ENCODE measurements around the gene RASGRF2. TPM values are rescaled to one million over a fixed set of nuclear protein-coding genes. Genes with fewer than 3 reads are reported as not detected.

RASGRF2 gene
- total and polyA plus RNA-seq, 2 of the 8 experiments (the other 6 are each of a cell fraction or from before 2014, with no cell fraction given) = 2.6 to 29.5 TPM

DNA sequence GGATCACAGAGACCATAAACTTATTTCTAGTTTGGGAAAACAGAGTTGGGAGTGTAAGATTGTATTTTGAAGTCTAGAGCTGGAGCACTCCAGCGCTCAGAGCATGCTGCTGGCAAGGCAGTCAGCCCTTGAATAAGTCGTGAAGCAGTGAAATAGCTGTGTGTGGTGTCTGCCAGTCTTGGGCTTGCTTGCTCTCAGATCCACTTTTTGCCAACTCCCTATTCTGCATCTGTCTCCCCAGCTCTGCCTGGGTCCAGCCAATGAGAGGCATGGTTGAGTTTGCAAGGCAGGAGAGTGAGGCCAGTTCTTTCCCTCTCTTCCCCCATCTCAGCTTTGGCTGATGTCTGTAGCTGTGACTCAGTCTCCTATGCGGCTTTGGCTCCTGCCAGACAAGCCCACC is 23.3 kb upstream of the RASGRF2 start (continued):
- TF ChIP-seq, protein P1, sequence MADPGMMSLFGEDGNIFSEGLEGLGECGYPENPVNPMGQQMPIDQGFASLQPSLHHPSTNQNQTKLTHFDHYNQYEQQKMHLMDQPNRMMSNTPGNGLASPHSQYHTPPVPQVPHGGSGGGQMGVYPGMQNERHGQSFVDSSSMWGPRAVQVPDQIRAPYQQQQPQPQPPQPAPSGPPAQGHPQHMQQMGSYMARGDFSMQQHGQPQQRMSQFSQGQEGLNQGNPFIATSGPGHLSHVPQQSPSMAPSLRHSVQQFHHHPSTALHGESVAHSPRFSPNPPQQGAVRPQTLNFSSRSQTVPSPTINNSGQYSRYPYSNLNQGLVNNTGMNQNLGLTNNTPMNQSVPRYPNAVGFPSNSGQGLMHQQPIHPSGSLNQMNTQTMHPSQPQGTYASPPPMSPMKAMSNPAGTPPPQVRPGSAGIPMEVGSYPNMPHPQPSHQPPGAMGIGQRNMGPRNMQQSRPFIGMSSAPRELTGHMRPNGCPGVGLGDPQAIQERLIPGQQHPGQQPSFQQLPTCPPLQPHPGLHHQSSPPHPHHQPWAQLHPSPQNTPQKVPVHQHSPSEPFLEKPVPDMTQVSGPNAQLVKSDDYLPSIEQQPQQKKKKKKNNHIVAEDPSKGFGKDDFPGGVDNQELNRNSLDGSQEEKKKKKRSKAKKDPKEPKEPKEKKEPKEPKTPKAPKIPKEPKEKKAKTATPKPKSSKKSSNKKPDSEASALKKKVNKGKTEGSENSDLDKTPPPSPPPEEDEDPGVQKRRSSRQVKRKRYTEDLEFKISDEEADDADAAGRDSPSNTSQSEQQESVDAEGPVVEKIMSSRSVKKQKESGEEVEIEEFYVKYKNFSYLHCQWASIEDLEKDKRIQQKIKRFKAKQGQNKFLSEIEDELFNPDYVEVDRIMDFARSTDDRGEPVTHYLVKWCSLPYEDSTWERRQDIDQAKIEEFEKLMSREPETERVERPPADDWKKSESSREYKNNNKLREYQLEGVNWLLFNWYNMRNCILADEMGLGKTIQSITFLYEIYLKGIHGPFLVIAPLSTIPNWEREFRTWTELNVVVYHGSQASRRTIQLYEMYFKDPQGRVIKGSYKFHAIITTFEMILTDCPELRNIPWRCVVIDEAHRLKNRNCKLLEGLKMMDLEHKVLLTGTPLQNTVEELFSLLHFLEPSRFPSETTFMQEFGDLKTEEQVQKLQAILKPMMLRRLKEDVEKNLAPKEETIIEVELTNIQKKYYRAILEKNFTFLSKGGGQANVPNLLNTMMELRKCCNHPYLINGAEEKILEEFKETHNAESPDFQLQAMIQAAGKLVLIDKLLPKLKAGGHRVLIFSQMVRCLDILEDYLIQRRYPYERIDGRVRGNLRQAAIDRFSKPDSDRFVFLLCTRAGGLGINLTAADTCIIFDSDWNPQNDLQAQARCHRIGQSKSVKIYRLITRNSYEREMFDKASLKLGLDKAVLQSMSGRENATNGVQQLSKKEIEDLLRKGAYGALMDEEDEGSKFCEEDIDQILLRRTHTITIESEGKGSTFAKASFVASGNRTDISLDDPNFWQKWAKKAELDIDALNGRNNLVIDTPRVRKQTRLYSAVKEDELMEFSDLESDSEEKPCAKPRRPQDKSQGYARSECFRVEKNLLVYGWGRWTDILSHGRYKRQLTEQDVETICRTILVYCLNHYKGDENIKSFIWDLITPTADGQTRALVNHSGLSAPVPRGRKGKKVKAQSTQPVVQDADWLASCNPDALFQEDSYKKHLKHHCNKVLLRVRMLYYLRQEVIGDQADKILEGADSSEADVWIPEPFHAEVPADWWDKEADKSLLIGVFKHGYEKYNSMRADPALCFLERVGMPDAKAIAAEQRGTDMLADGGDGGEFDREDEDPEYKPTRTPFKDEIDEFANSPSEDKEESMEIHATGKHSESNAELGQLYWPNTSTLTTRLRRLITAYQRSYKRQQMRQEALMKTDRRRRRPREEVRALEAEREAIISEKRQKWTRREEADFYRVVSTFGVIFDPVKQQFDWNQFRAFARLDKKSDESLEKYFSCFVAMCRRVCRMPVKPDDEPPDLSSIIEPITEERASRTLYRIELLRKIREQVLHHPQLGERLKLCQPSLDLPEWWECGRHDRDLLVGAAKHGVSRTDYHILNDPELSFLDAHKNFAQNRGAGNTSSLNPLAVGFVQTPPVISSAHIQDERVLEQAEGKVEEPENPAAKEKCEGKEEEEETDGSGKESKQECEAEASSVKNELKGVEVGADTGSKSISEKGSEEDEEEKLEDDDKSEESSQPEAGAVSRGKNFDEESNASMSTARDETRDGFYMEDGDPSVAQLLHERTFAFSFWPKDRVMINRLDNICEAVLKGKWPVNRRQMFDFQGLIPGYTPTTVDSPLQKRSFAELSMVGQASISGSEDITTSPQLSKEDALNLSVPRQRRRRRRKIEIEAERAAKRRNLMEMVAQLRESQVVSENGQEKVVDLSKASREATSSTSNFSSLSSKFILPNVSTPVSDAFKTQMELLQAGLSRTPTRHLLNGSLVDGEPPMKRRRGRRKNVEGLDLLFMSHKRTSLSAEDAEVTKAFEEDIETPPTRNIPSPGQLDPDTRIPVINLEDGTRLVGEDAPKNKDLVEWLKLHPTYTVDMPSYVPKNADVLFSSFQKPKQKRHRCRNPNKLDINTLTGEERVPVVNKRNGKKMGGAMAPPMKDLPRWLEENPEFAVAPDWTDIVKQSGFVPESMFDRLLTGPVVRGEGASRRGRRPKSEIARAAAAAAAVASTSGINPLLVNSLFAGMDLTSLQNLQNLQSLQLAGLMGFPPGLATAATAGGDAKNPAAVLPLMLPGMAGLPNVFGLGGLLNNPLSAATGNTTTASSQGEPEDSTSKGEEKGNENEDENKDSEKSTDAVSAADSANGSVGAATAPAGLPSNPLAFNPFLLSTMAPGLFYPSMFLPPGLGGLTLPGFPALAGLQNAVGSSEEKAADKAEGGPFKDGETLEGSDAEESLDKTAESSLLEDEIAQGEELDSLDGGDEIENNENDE (IDR thresholded peaks at IDR 0.05; ENCODE audit: insufficient replicate concordance, low read length) = no peak
- no peak for TF ChIP-seq BRCA1 (IDR thresholded peaks at IDR 0.05; ENCODE audit: low read depth, low read length)
- TF ChIP-seq HDAC2 (IDR thresholded peaks at IDR 0.05; ENCODE audit: borderline replicate concordance in 1 of 2, low read depth in 2 of 2, low read length in 2 of 2) = no peak
- TF ChIP-seq TAF1 (IDR thresholded peaks at IDR 0.05; ENCODE audit: low read depth, low read length) = no peak

All from H1 (cell line).